NCI-H82 treated with DMSO at 0.1 percent for 48 hours (cell line): ENCODE measurements around the gene UBE2S.

Source experiments
- DNase-seq: peaks from one replicate; lab custom pipeline; 2025; ENCODE audit not compliant: unreplicated experiment; lab: John Stamatoyannopoulos, UW

The UBE2S gene

DNA sequence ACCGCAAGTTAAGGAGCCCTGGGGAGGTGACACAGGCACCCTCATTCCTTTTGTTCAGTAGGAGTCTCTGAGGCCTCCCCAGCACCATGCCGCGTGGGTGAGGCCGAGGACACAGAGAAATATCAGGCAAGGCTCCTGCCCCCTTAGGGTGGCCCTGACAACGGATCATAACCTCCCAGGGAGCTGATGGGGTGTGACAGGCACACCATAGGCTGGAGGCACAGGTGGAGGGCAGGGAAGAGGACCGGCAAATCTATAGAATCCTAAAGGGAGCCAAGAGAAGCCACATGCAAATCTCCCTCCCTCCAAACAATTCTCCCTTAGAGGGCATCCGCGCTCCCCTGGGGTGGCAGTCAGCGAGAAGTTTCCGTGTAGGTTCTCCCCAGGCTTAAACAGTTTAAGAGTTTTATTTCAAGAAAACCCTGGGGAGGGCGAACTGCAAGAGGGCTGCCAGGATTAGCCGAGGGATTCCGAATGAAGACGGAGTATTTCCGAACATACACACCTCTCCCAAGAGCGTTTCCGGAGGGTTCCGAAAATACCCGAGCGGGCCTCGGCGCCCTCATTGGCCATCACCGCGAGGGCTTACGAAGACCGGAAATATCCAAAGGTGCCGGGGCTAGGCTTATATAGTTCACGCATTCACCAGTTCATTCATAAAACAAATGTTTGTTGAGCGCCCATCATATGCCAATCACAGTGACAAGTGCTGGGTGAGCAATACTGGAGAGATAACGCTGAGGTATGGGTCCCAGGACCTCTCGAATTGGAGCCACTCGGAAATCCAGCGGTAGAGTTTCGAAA lies 22.5 kb downstream of the UBE2S start:
- DNase-seq = peak; percentile 92

DNA sequence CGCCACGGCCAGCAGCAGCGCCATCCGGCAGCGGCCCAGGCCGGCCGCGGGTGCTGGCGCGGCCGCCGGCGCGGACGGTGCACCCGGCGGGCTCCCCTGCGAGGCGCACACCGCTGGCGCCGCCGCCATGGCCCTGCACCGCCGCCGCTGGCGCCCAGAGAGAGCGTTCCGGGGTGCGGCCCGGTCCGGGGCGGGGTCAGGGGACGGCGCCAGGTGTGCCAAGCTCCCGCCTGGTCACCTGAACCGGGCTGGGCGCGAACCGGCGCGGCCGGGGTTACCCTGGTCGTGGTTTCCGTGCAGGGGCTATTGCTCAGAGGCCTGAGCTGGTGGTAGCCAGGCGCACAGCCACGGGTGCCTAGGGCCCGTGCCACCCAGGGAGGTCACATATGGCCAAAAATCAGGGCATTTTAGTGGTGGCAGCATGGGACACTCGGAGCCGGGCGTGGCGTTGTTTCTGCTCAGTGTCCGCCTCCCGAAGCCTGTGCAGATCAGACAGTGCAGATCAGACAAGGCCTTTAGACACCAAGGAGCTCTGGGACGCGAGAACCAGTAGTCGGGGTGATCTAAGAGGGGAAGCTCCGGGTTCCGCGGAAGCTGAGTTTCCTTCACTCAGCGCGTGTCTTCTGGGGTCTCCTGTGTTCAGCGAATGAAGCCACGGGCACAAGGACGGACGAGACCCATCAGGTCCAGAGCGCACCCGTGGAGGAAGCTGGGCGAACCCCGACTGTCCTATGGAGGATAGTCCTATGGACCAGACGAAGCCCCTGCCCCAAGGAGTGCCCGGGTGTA lies 23.3 kb downstream of the UBE2S start, which contains the start of gene TMEM238:
Gene TMEM238 (minus strand): TSS at position 162 of the 789 bp plus-strand sequence. CDS start 33 bp downstream, at position 129.
- no peak for DNase-seq

DNA sequence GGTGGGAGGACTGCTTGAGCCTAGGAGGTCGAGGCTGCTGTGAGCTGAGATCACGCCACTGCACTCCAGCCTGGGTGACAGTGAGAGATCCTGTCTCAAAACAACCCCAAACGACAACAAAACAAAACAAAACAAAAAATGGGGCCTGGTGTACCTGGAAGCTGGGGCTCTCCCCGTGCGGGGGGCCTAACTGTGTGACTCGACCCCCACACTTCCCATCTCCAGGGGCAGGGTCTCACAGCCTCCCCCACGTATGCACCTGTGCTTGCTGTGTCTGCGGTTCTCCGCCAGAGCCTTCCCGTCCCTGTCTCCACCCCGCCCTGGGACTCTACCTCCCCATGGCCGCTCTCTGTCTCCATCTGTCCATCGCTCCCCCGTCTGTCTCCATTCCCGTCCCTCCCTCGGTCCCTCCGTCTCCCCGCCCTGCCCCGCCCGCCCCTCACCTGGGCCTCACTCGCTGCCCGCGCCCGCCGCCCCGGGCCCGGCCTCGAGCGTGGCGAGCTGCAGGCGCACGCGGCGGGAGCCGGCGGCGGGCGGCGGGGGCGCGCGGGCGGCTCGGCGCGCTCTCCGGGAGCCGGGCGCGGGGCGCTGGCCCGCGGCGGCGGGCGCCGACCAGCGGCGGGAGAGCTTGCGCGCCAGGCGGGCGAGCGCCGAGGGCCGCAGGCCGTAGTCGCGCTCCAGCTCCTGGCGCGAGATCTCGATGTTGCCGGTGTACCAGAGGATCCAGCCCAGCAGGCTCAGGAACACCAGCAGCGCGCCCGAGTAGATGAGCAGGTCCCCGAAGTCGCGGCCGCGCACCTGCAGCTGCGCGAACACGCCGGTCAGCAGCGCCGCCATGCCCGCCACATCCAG lies 24.1 kb downstream of the UBE2S start:
- DNase-seq = no peak

DNA sequence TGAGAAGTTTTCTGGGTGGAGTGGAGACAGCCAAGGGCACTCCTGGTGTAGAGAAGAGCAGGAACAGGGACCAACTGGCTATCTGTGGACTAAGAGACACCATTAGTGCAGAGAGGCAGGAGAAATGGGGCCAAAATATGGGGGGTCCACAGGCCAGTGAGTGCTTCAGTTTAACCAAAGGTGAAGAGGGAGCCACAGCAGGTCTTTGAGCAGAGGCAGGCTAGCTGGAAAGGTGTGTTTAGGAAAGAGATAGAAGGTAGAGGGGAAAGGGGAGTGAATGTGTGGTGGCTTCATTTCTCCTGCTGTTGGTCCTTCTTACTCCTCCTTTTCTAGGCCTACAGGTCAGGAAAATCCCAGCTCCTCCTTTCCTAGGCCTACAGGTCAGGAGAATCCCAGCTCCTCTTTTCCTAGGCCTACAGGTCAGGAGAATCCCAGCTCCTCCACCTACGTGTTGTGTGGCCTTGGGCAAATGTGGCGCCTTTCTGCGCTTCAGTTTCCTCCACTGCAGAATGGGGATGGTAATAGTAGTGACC lies 25.0 kb downstream of the UBE2S start:
- DNase-seq = no peak

DNA sequence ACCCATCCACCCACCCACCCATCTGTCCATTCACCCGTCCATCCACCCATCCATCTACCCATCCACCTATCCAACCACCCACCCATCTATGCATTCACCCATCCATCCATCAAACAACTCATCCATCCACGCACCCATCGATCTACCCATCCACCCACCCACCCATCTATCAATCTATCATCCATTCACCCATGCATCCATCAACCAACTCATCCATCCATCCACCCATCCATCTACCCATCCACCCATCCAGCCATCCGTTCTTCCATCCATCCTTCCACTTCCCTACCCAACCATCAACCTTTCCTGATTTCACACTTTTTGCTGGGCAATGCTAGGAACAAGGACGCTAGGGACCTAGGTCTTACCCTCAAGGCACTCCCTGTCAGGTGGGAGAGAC lies 25.6 kb downstream of the UBE2S start:
- DNase-seq = no peak

DNA sequence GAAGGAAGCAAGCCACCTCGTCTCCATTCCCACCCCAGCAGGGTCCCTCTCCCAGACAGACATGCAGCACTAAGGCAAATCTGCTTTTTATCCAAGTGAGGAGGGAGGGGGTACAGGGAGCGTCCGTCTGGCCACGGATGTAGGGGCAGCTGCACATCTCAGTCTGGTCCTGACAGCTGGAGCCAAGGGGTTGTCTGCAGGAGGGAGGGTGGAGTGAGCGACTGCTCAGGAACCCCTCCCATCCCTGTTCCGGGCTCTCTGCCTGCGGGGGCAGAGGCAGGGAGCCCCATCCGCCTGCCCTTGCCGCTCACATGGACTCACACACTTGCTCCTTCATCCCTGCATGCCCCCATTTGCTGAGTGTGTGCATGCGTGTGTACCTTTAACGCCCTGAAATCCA lies 28.4 kb downstream of the UBE2S start:
- peak; percentile 73 for DNase-seq

DNA sequence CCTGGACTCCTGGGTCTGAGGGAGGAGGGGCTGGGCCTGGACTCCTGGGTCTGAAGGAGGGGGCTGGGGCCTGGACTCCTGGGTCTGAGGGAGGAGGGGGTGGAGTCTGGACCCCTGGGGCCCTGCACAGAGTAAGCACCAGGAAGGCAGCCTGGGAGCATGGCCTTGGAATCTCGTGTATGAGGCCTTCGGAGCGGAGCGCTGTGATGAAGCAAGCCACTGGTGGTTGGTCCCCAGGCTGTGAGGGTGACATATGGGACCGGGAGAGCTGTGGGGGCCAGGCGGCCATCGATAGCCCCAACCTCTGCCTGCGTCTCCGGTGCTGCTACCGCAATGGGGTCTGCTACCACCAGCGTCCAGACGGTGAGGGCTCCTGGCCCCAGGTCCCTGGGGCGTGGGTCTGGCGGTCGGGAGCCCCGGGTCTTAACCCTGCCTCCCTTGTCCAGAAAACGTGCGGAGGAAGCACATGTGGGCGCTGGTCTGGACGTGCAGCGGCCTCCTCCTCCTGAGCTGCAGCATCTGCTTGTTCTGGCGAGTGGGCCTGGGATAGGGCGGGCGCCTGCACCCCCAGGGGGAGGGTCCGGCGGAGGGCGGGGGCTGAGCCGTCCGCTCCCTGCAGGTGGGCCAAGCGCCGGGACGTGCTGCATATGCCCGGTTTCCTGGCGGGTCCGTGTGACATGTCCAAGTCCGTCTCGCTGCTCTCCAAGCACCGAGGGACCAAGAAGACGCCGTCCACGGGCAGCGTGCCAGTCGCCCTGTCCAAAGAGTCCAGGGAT lies 30.0 kb downstream of the UBE2S start:
- DNase-seq = no peak

DNA sequence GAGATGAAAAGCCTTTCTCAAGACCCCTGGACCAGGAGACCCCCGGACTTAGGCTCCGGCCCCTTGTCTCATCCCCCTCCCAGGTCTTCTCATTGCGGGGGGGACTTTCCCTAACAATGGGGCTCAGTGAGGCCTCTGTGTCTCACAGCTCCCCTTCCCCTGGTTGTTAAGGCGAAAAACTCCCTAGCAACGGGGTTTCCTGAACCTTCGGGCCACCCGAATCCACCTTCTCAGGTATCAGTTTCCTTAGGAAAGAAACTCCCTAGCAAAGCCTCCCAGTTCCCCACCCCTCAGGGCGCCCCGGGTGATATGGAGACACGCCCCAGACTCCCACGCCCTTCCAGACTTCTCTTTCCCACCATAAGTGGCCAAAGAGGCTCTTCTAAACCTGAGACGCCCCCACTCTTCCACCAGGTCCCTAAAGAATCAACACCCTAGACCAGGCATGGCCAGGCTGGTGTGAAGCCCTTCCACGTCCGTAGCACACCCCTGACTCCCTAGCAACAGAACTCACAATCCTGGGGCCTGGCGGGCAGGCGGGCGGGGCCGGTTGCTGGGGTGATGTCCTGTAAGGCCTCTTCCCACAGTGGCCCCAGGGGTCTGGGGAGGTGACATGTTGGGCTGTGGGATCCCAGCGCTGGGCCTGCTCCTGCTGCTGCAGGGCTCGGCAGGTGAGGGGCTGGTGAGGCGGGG lies 31.2 kb downstream of the UBE2S start, which contains the start of gene TMEM190:
Gene TMEM190 (plus strand): TSS at position 586 of the 693 bp plus-strand sequence. CDS start 28 bp downstream, at position 614.
- no peak for DNase-seq

DNA sequence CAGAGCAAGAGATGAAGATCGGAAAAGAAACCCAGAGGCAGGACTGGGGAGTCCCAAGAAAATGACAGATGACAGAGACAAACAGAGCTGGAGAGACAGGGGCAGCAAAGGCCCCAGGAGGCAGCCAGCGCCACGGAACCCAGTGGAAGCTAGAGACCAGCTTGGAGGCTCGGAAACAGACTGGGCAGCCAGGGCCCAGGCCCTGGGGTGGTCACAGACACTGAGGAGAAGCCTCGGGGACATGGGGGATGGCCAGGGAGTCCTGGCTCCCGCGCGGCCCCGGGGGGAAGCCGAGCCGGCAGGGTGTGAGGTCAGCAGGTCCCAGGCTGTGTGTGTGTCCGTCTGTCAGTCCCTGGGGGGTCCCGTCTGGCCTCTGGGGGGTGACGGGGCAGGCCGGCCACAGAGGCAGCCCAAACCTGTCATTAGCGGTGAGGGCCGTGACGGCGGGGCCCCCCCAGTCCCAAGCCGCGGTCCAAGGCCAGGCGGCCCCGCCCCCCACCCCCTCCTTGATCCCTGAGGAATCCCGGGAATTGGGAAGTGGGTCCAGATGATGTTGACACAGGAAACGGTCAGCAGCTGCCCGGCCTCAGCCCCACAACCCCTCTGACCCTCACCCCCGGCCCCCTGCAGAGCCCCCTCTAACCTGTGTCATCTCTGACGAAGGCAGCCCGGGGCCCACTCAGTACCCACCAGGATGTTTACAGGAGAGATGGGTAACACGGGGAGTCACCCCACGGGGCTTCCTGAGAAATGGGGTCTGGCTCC lies 33.4 kb downstream of the UBE2S start:
- DNase-seq = no peak

DNA sequence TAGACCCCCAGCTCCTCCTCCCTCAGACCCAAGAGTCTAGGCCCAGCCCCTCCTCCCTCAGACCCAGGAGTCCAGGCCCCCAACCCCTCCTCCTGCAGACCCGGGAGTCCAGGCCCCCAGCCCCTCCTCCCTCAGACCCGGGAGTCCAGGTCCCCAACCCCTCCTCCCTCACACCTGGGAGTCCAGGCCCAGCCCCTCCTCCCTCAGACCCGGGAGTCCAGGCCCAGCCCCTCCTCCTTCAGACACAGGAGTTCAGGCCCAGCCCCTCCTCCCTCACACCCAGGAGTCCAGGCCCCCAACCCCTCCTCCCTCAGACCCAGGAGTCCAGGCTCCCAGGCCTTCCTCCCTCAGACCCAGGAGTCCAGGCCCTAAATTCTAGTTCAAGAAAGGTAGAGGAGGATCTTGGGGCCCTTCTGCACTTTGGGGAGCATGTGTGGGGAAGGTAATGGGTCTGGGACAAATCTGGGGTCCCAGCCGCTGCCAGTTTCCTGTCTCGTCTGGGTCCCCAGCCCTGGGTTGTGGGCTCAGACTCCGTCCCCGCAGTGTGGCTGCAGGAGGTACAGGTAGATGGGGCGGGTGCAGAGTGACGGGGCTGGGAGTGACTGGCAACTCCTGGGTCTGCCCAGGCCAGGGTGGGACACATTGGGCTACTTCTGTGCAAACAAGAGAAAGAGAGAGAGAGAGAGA lies 34.1 kb downstream of the UBE2S start:
- DNase-seq = no peak

DNA sequence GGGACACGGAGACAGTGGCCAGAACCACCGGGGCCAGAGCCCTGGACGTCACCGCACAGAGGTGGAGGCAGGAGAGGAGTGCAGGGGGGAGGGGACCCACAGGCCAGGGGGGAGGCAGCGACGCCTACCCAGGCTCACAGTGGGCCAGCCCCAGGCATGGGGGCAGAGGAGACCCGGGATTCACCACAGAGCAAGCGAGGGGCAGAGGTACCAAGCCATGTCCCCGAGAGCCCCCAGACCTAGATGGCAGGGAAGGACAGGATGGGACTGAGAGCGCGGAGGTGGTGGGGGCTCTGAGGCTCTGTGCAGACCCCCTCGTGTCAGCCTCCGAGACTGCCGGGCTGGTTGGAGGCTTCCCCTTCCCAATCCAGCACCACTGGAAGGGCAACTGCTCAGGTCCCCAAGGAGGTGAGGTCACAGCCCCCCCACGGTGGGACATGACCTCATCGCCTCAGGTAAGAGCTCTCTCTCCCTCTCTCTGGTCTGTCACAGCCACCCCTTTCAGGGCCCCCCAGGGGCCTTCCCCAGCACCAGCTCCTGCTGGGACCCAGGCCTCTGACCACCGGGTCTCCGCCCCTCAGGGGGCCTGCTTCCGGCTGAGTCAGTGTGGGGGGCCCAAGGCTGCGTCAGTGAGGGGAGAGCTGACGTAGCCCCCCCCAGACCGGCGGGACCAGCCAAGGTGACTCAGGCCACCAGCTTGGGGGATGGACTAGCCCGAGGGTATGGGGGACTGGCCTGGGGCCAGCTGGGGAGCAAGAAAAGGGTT lies 35.1 kb downstream of the UBE2S start:
- DNase-seq = no peak

DNA sequence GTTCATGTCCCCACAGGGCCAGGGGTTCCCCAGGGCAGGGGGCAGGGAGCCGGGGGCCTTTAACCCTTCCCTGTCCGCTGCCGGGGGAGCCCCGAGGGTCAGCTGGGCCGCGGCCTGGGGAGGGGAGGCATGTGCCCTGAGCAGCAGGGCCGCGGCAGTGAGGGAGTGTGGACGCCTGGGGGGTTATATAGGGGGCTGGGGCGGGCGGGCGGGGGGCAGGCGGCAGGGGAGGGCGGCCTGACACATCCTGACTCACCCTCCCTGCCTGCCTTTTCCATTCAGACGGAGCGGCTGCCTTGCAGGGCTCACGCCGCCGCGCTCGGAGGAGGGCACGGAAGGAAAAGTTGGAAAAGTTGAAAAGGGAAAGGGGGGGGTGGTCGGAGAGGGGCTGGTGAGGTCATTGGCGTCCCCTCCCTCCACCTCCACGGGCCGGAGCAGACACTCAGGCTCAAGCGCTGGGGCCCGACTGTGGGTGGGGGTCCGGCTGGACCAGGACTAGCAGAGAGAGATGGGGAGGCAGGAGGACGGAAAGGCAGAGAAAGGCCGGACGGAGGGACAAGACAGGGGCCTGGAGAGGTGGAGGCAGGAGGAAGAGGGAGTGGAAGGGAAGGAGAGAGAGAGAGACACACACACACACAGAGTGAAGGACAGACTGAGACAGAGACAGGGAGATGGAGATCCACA lies 37.1 kb downstream of the UBE2S start, which contains the start of gene IL11:
Gene IL11 (minus strand): TSS at position 159 of the 684 bp plus-strand sequence. CDS start 153 bp downstream, at position 6.
- no peak for DNase-seq

DNA sequence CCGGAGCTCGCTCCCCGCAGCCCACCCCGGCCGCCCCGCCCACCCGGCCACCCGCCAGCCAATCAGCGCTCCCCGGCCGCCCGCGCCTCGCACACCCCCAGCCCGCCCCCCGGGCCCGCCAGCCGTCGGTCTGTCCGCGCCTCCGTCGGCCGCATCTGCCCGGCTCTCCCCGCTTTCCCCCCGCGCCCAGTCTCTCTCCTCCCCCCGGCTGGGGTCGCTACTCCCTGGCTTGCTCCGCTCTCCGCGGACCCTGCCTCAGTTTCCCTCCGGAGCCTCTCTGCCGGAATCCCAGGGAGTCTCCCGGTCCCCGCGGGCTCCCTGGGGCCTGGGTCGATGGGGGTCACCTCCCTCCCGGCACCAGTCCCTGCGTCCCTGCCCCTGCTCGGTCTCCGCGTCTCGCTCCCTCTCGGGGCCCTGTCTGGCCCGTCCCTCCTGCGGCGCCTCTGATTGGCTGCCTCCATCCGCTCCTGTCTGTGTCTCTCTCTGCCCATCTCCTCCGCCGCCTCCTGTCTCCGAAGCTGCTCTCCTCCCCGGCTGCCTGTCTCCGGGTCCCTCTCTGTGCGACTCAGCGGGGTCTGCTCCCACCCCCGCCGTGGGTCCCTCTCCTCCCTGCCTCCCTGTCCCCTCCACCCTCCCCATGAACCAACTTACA lies 37.8 kb downstream of the UBE2S start:
- DNase-seq = peak; percentile 38

DNA sequence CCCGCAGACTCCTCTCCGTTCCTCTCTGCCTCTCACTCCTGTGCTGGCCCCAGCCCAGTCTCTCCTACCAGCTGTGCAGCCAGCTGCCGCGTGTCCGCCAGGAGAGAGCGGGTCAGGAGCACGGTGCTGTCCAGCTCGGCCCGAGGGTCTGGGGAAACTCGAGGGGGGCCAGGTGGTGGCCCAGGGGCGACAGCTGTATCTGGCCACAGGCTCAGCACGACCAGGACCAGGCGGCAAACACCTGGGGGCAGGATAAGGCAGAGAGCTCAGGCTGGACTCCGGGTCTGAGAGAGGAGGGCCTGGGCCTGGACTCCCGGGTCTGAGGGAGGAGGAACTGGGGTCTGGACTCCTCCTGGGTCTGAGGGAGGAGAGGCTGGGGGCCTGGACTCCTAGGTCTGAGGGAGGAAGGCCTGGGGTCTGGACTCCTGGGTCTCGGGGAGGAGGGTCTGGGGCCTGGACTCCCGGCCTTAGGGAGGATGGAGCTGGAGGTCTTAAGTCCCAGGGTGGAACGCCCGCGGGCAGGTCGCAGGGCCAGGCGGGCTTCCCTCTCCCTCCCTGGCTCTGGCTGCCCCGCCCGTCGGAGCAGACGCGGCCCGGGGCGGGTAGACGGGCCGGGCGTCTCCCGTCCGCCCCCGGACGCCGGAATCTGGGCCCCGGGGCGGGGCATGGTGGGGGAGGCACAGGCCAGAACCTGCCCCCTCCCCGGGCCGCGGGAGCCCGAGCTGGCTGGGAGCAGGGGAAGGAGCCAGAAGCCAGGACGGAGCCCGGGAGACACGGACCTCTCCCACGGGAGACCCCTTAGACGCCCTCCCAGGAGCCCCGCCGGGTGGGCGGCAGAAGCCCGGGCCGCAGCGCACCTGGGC lies 38.7 kb downstream of the UBE2S start:
- DNase-seq = no peak

DNA sequence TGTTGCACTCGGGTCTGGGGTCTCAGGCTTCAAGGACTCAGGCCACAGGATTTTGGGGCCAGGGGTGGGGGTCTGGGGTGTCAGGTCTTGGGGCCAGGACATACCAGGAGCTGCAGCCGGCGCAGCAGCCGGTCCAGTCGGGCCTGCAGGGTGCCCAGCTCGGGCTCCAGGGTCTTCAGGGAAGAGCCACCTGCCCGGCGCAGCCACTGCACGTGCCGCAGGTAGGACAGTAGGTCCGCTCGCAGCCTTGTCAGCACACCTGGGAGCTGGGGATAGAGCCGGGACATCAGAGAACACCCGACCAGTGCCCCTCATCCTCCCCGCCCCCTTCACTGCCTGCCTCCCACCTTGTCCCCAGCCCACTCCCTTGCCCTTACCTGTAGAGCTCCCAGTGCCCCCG lies 39.5 kb downstream of the UBE2S start:
- no peak for DNase-seq
